ENCODE measurements around the gene RHEBL1. TPM values are rescaled to one million over a fixed set of nuclear protein-coding genes. Genes with fewer than 3 reads are reported as not detected.

Gene RHEBL1
- polyA plus RNA-seq, 4 donors: 0.61 to 1.4 (median 1.2) TPM; not detected in 1

- Histone ChIP-seq H3K4me1 (ENCODE audit: control insufficient read depth in 3 of 3, insufficient read depth in 2 of 3, low read depth in 1 of 3, low read length in 2 of 3) (no peaks in the 10 kb centered on the region), H3K9me3 (ENCODE audit: control insufficient read depth in 2 of 2, insufficient read depth in 1 of 2, low read depth in 1 of 2, low read length in 1 of 2) (no peaks in the 10 kb centered on the region), H3K27ac (ENCODE audit: low read depth in 1 of 3, low read length in 2 of 3) (no peak overlapping the region), H3K36me3 (ENCODE audit: control insufficient read depth in 3 of 3, insufficient read depth in 2 of 3, low read depth in 1 of 3, low read length in 3 of 3) (peaks cover 27 to 86% (median 35%) of the 10 kb centered on the region in 3 donors), H3K27me3 (ENCODE audit: control insufficient read depth in 3 of 3, insufficient read depth in 3 of 3, low read length in 3 of 3) (no peaks in the 10 kb centered on the region), H3K4me3 (ENCODE audit: low read depth in 1 of 3, low read length in 3 of 3) (no peak overlapping the region)
- FAIRE-seq (no peak), DNase-seq (no peak)
- WGBS, 3 donors: 78 to 86% (median 83%) methylated on average over 3 of the region's 3 CpGs
These were observed 36.9 kb downstream of the RHEBL1 start for GRCh38 chr12:49032679-49033447.

- 80 to 83% (median 82%) methylated on average over 4 of the region's 4 CpGs for WGBS, 3 donors
These were observed 37.5 kb downstream of the RHEBL1 start for GRCh38 chr12:49032276-49032675.

GRCh38 chr12:49031573-49032161 lies 38.1 kb downstream of the RHEBL1 start:
- Histone ChIP-seq H3K4me1 (ENCODE audit: control insufficient read depth in 3 of 3, insufficient read depth in 2 of 3, low read depth in 1 of 3, low read length in 2 of 3) (no peaks in the 10 kb centered on the region), H3K27me3 (ENCODE audit: control insufficient read depth in 3 of 3, insufficient read depth in 3 of 3, low read length in 3 of 3) (no peaks in the 10 kb centered on the region), H3K36me3 (ENCODE audit: control insufficient read depth in 3 of 3, insufficient read depth in 2 of 3, low read depth in 1 of 3, low read length in 3 of 3) (peaks cover 25 to 88% (median 26%) of the 10 kb centered on the region in 3 donors), H3K27ac (ENCODE audit: low read depth in 1 of 3, low read length in 2 of 3) (no peak overlapping the region), H3K9me3 (ENCODE audit: control insufficient read depth in 2 of 2, insufficient read depth in 1 of 2, low read depth in 1 of 2, low read length in 1 of 2) (no peaks in the 10 kb centered on the region), H3K4me3 (ENCODE audit: low read depth in 1 of 3, low read length in 3 of 3) (no peak overlapping the region)
- 84 to 93% (median 86%) methylated on average over 8 of the region's 8 CpGs for WGBS, 3 donors
- DNase-seq (no peak), FAIRE-seq (no peak)

More at GRCh38 chr12:49032276-49032675, 37.5 kb downstream of the RHEBL1 start:
- Histone ChIP-seq H3K27me3 (ENCODE audit: control insufficient read depth in 3 of 3, insufficient read depth in 3 of 3, low read length in 3 of 3) (no peaks in the 10 kb centered on the region), H3K4me3 (ENCODE audit: low read depth in 1 of 3, low read length in 3 of 3) (no peak overlapping the region), H3K27ac (ENCODE audit: low read depth in 1 of 3, low read length in 2 of 3) (no peak overlapping the region), H3K9me3 (ENCODE audit: control insufficient read depth in 2 of 2, insufficient read depth in 1 of 2, low read depth in 1 of 2, low read length in 1 of 2) (no peaks in the 10 kb centered on the region), H3K4me1 (ENCODE audit: control insufficient read depth in 3 of 3, insufficient read depth in 2 of 3, low read depth in 1 of 3, low read length in 2 of 3) (no peaks in the 10 kb centered on the region), H3K36me3 (ENCODE audit: control insufficient read depth in 3 of 3, insufficient read depth in 2 of 3, low read depth in 1 of 3, low read length in 3 of 3) (peaks cover 26 to 86% (median 32%) of the 10 kb centered on the region in 3 donors)
- DNase-seq (no peak), FAIRE-seq (no peak)

- WGBS, 3 donors: 92 to 95% (median 95%) methylated on average over 19 of the region's 19 CpGs
- Histone ChIP-seq H3K9me3 (ENCODE audit: control insufficient read depth in 2 of 2, insufficient read depth in 1 of 2, low read depth in 1 of 2, low read length in 1 of 2) (no peaks in the 10 kb centered on the region), H3K36me3 (ENCODE audit: control insufficient read depth in 3 of 3, insufficient read depth in 2 of 3, low read depth in 1 of 3, low read length in 3 of 3) (peaks cover 25 to 91% (median 25%) of the 10 kb centered on the region in 3 donors), H3K27ac (ENCODE audit: low read depth in 1 of 3, low read length in 2 of 3) (no peak overlapping the region), H3K27me3 (ENCODE audit: control insufficient read depth in 3 of 3, insufficient read depth in 3 of 3, low read length in 3 of 3) (no peaks in the 10 kb centered on the region), H3K4me1 (ENCODE audit: control insufficient read depth in 3 of 3, insufficient read depth in 2 of 3, low read depth in 1 of 3, low read length in 2 of 3) (no peaks in the 10 kb centered on the region), H3K4me3 (ENCODE audit: low read depth in 1 of 3, low read length in 3 of 3) (no peak overlapping the region)
- DNase-seq (no peak), FAIRE-seq (no peak)
These were observed 38.8 kb downstream of the RHEBL1 start for GRCh38 chr12:49030714-49031572.

GRCh38 chr12:49030119-49030518 lies 39.7 kb downstream of the RHEBL1 start:
- FAIRE-seq: no peak

GRCh38 chr12:49028666-49029275 lies 41.0 kb downstream of the RHEBL1 start:
- DNase-seq: no peak
- Histone ChIP-seq H3K27me3 (ENCODE audit: control insufficient read depth in 3 of 3, insufficient read depth in 3 of 3, low read length in 3 of 3) (no peaks in the 10 kb centered on the region), H3K4me1 (ENCODE audit: control insufficient read depth in 3 of 3, insufficient read depth in 2 of 3, low read depth in 1 of 3, low read length in 2 of 3) (no peaks in the 10 kb centered on the region), H3K36me3 (ENCODE audit: control insufficient read depth in 3 of 3, insufficient read depth in 2 of 3, low read depth in 1 of 3, low read length in 3 of 3) (peaks cover 29 to 88% (median 32%) of the 10 kb centered on the region in 3 donors), H3K4me3 (ENCODE audit: low read depth in 1 of 3, low read length in 3 of 3) (no peak overlapping the region), H3K27ac (ENCODE audit: low read depth in 1 of 3, low read length in 2 of 3) (no peak overlapping the region), H3K9me3 (ENCODE audit: control insufficient read depth in 2 of 2, insufficient read depth in 1 of 2, low read depth in 1 of 2, low read length in 1 of 2) (no peaks in the 10 kb centered on the region)
- WGBS, 3 donors: 85 to 91% (median 88%) methylated on average over 10 of the region's 10 CpGs
- FAIRE-seq: no peak

More at GRCh38 chr12:49030119-49030518, 39.7 kb downstream of the RHEBL1 start:
- Histone ChIP-seq H3K4me3 (ENCODE audit: low read depth in 1 of 3, low read length in 3 of 3) (no peak overlapping the region), H3K9me3 (ENCODE audit: control insufficient read depth in 2 of 2, insufficient read depth in 1 of 2, low read depth in 1 of 2, low read length in 1 of 2) (no peaks in the 10 kb centered on the region), H3K27ac (ENCODE audit: low read depth in 1 of 3, low read length in 2 of 3) (no peak overlapping the region), H3K36me3 (ENCODE audit: control insufficient read depth in 3 of 3, insufficient read depth in 2 of 3, low read depth in 1 of 3, low read length in 3 of 3) (peaks cover 22 to 90% (median 29%) of the 10 kb centered on the region in 3 donors), H3K4me1 (ENCODE audit: control insufficient read depth in 3 of 3, insufficient read depth in 2 of 3, low read depth in 1 of 3, low read length in 2 of 3) (no peaks in the 10 kb centered on the region), H3K27me3 (ENCODE audit: control insufficient read depth in 3 of 3, insufficient read depth in 3 of 3, low read length in 3 of 3) (no peaks in the 10 kb centered on the region)
- 90% methylated on average over 8 of the region's 8 CpGs for WGBS, 3 donors
- DNase-seq: no peak

GRCh38 chr12:49027846-49028555 lies 41.8 kb downstream of the RHEBL1 start:
- FAIRE-seq (no peak), DNase-seq (no peak)
- Histone ChIP-seq H3K27me3 (ENCODE audit: control insufficient read depth in 3 of 3, insufficient read depth in 3 of 3, low read length in 3 of 3) (no peaks in the 10 kb centered on the region), H3K36me3 (ENCODE audit: control insufficient read depth in 3 of 3, insufficient read depth in 2 of 3, low read depth in 1 of 3, low read length in 3 of 3) (peaks cover 26 to 86% (median 31%) of the 10 kb centered on the region in 3 donors), H3K4me3 (ENCODE audit: low read depth in 1 of 3, low read length in 3 of 3) (no peak overlapping the region), H3K4me1 (ENCODE audit: control insufficient read depth in 3 of 3, insufficient read depth in 2 of 3, low read depth in 1 of 3, low read length in 2 of 3) (no peaks in the 10 kb centered on the region), H3K27ac (ENCODE audit: low read depth in 1 of 3, low read length in 2 of 3) (no peak overlapping the region), H3K9me3 (ENCODE audit: control insufficient read depth in 2 of 2, insufficient read depth in 1 of 2, low read depth in 1 of 2, low read length in 1 of 2) (no peaks in the 10 kb centered on the region)
- 93 to 95% (median 94%) methylated on average over 9 of the region's 9 CpGs for WGBS, 3 donors
